CD4-positive, alpha-beta T cell treated with Interleukin-1 beta for 1 hour (primary cell): Measurements from ENCODE around the gene AFG1L.
"Not testable (repeated sequence)": the region's sequence is repeated elsewhere in the genome, so short reads cannot be mapped to it uniquely, and the experiment has no call there.

Experiments used
- DNase-seq, 2 donors: peaks; one replicate each; pipeline ENCODE4 v3.0.0-alpha.2; 2020 to 2022

AFG1L gene

GRCh38 chr6:108355120-108355519, 60.3 kb downstream of the AFG1L start:
- no peak for DNase-seq

- DNase-seq, result no peak
Measured at GRCh38 chr6:108355890-108356289, 61.0 kb downstream of the AFG1L start.

GRCh38 chr6:108359901-108360882, 65.3 kb downstream of the AFG1L start:
- no peak for DNase-seq

GRCh38 chr6:108360919-108361311, 66.1 kb downstream of the AFG1L start:
- no peak for DNase-seq

- DNase-seq, result no peak
Measured at GRCh38 chr6:108361312-108361932, 66.6 kb downstream of the AFG1L start.

- no peak for DNase-seq
Measured at GRCh38 chr6:108362455-108362854, 67.6 kb downstream of the AFG1L start.

- no peak for DNase-seq
Measured at GRCh38 chr6:108363113-108363512, 68.3 kb downstream of the AFG1L start.

GRCh38 chr6:108363889-108364313, 69.0 kb downstream of the AFG1L start:
- no peak for DNase-seq

- no peak for DNase-seq
Measured at GRCh38 chr6:108364470-108364869, 69.6 kb downstream of the AFG1L start.

- DNase-seq, result no peak
Measured at GRCh38 chr6:108365478-108365877, 70.6 kb downstream of the AFG1L start.

GRCh38 chr6:108366236-108366635, 71.4 kb downstream of the AFG1L start:
- no peak for DNase-seq

- DNase-seq, result no peak
Measured at GRCh38 chr6:108368431-108369030, 73.7 kb downstream of the AFG1L start.

GRCh38 chr6:108380876-108381275, 86.0 kb downstream of the AFG1L start:
- no peak for DNase-seq

- no peak for DNase-seq
Measured at GRCh38 chr6:108383981-108384380, 89.1 kb downstream of the AFG1L start.

- not testable (repeated sequence) for DNase-seq
Measured at GRCh38 chr6:108389190-108389589, 94.3 kb downstream of the AFG1L start.

GRCh38 chr6:108395297-108395696, 100.4 kb downstream of the AFG1L start:
- no peak for DNase-seq

GRCh38 chr6:108403236-108403635, 108.4 kb downstream of the AFG1L start:
- DNase-seq, result no peak

- no peak for DNase-seq
Measured at GRCh38 chr6:108406943-108407342, 112.1 kb downstream of the AFG1L start.

GRCh38 chr6:108407904-108408827, 113.3 kb downstream of the AFG1L start:
- no peak for DNase-seq

GRCh38 chr6:108408861-108409260, 114.0 kb downstream of the AFG1L start:
- no peak for DNase-seq

GRCh38 chr6:108416047-108416833, 121.4 kb downstream of the AFG1L start:
- not testable (repeated sequence) for DNase-seq

GRCh38 chr6:108417027-108417426, 122.2 kb downstream of the AFG1L start:
- no peak for DNase-seq
